GM23338 (cell line): ENCODE results near the gene PLPP4.

Experiments
- CREB1 ChIP-seq: fragments of 250-450 bp; sonication (Bioruptor Pico); IDR thresholded peaks from 2 replicates; pipeline ENCODE4 v1.5.0; 2020; ENCODE audit warnings: low read depth, mild to moderate bottlenecking, moderate library complexity
- EZH2 ChIP-seq: fragments of 200-600 bp; sonication (generic); IDR thresholded peaks from one replicate; pipeline ENCODE4 v1.8.0; 2017; ENCODE audit warnings: antibody characterized with exemption, mild to moderate bottlenecking, low read depth; ENCODE audit not compliant: unreplicated experiment
- EZH2phosphoT487 ChIP-seq: fragments of 200-600 bp; sonication (generic); IDR thresholded peaks from one replicate; pipeline ENCODE4 v1.8.1; 2018; ENCODE audit warnings: antibody characterized with exemption; ENCODE audit not compliant: unreplicated experiment
- JUNB ChIP-seq: IDR thresholded peaks from one replicate; pipeline ENCODE4 v1.6.1; 2016; ENCODE audit warnings: antibody characterized with exemption; ENCODE audit not compliant: unreplicated experiment
- NANOG ChIP-seq: IDR thresholded peaks from 2 replicates; pipeline ENCODE4 v1.6.1; 2016; ENCODE audit warnings: antibody characterized with exemption, borderline replicate concordance
- POLR2AphosphoS5 ChIP-seq: IDR thresholded peaks from 2 replicates; pipeline ENCODE4 v1.6.1; 2016; ENCODE audit warnings: antibody characterized with exemption, low read depth
- ZNF114 ChIP-seq: fragments of 250-450 bp; sonication (Bioruptor Pico); IDR thresholded peaks from 2 replicates; pipeline ENCODE4 v1.5.0; 2020; ENCODE audit warnings: mild to moderate bottlenecking, moderate library complexity
- TF ChIP-seq, protein P1 (sequence below), 2 experiments: fragments of 200-600 bp in 1 of 2; sonication (generic) in 1 of 2; conservative IDR thresholded peaks; 2 replicates each; pipeline versions ENCODE4 v1.5.1 to v1.6.1; 2016 to 2017; ENCODE audit warnings: antibody characterized with exemption in 2 of 2, low read depth in 2 of 2, mild to moderate bottlenecking in 2 of 2, moderate library complexity in 1 of 2
- TF ChIP-seq, protein P2 (sequence below): fragments of 250-450 bp; sonication (Bioruptor Pico); IDR thresholded peaks from 2 replicates; pipeline ENCODE4 v1.5.0; 2020; ENCODE audit warnings: mild to moderate bottlenecking, moderate library complexity
- TF ChIP-seq, protein P3 (sequence below): IDR thresholded peaks from one replicate; pipeline ENCODE4 v1.6.1; 2018; ENCODE audit warnings: antibody characterized with exemption; ENCODE audit not compliant: unreplicated experiment
- TF ChIP-seq, protein P4 (sequence below): IDR thresholded peaks from 2 replicates; pipeline ENCODE4 v1.6.1; 2016; ENCODE audit warnings: antibody characterized with exemption

- TF ChIP-seq, protein P1, sequence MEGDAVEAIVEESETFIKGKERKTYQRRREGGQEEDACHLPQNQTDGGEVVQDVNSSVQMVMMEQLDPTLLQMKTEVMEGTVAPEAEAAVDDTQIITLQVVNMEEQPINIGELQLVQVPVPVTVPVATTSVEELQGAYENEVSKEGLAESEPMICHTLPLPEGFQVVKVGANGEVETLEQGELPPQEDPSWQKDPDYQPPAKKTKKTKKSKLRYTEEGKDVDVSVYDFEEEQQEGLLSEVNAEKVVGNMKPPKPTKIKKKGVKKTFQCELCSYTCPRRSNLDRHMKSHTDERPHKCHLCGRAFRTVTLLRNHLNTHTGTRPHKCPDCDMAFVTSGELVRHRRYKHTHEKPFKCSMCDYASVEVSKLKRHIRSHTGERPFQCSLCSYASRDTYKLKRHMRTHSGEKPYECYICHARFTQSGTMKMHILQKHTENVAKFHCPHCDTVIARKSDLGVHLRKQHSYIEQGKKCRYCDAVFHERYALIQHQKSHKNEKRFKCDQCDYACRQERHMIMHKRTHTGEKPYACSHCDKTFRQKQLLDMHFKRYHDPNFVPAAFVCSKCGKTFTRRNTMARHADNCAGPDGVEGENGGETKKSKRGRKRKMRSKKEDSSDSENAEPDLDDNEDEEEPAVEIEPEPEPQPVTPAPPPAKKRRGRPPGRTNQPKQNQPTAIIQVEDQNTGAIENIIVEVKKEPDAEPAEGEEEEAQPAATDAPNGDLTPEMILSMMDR (conservative IDR thresholded peaks at IDR 0.05; ENCODE audit: low read depth in 2 of 2), result no peak
- no peak for TF ChIP-seq POLR2AphosphoS5
- TF ChIP-seq EZH2phosphoT487, result no peak
- no peak for TF ChIP-seq EZH2
- no peak for TF ChIP-seq JUNB
- TF ChIP-seq, protein P2, sequence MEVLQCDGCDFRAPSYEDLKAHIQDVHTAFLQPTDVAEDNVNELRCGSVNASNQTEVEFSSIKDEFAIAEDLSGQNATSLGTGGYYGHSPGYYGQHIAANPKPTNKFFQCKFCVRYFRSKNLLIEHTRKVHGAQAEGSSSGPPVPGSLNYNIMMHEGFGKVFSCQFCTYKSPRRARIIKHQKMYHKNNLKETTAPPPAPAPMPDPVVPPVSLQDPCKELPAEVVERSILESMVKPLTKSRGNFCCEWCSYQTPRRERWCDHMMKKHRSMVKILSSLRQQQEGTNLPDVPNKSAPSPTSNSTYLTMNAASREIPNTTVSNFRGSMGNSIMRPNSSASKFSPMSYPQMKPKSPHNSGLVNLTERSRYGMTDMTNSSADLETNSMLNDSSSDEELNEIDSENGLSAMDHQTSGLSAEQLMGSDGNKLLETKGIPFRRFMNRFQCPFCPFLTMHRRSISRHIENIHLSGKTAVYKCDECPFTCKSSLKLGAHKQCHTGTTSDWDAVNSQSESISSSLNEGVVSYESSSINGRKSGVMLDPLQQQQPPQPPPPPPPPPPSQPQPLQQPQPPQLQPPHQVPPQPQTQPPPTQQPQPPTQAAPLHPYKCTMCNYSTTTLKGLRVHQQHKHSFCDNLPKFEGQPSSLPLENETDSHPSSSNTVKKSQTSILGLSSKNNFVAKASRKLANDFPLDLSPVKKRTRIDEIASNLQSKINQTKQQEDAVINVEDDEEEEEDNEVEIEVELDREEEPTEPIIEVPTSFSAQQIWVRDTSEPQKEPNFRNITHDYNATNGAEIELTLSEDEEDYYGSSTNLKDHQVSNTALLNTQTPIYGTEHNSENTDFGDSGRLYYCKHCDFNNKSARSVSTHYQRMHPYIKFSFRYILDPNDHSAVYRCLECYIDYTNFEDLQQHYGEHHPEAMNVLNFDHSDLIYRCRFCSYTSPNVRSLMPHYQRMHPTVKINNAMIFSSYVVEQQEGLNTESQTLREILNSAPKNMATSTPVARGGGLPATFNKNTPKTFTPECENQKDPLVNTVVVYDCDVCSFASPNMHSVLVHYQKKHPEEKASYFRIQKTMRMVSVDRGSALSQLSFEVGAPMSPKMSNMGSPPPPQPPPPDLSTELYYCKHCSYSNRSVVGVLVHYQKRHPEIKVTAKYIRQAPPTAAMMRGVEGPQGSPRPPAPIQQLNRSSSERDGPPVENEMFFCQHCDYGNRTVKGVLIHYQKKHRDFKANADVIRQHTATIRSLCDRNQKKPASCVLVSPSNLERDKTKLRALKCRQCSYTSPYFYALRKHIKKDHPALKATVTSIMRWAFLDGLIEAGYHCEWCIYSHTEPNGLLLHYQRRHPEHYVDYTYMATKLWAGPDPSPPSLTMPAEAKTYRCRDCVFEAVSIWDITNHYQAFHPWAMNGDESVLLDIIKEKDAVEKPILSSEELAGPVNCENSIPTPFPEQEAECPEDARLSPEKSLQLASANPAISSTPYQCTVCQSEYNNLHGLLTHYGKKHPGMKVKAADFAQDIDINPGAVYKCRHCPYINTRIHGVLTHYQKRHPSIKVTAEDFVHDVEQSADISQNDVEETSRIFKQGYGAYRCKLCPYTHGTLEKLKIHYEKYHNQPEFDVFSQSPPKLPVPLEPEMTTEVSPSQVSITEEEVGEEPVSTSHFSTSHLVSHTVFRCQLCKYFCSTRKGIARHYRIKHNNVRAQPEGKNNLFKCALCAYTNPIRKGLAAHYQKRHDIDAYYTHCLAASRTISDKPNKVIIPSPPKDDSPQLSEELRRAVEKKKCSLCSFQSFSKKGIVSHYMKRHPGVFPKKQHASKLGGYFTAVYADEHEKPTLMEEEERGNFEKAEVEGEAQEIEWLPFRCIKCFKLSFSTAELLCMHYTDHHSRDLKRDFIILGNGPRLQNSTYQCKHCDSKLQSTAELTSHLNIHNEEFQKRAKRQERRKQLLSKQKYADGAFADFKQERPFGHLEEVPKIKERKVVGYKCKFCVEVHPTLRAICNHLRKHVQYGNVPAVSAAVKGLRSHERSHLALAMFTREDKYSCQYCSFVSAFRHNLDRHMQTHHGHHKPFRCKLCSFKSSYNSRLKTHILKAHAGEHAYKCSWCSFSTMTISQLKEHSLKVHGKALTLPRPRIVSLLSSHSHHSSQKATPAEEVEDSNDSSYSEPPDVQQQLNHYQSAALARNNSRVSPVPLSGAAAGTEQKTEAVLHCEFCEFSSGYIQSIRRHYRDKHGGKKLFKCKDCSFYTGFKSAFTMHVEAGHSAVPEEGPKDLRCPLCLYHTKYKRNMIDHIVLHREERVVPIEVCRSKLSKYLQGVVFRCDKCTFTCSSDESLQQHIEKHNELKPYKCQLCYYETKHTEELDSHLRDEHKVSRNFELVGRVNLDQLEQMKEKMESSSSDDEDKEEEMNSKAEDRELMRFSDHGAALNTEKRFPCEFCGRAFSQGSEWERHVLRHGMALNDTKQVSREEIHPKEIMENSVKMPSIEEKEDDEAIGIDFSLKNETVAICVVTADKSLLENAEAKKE (CRISPR knock-in tag), result no peak
- TF ChIP-seq, protein P3, sequence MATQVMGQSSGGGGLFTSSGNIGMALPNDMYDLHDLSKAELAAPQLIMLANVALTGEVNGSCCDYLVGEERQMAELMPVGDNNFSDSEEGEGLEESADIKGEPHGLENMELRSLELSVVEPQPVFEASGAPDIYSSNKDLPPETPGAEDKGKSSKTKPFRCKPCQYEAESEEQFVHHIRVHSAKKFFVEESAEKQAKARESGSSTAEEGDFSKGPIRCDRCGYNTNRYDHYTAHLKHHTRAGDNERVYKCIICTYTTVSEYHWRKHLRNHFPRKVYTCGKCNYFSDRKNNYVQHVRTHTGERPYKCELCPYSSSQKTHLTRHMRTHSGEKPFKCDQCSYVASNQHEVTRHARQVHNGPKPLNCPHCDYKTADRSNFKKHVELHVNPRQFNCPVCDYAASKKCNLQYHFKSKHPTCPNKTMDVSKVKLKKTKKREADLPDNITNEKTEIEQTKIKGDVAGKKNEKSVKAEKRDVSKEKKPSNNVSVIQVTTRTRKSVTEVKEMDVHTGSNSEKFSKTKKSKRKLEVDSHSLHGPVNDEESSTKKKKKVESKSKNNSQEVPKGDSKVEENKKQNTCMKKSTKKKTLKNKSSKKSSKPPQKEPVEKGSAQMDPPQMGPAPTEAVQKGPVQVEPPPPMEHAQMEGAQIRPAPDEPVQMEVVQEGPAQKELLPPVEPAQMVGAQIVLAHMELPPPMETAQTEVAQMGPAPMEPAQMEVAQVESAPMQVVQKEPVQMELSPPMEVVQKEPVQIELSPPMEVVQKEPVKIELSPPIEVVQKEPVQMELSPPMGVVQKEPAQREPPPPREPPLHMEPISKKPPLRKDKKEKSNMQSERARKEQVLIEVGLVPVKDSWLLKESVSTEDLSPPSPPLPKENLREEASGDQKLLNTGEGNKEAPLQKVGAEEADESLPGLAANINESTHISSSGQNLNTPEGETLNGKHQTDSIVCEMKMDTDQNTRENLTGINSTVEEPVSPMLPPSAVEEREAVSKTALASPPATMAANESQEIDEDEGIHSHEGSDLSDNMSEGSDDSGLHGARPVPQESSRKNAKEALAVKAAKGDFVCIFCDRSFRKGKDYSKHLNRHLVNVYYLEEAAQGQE, result no peak
- TF ChIP-seq CREB1 (CRISPR knock-in tag), result no peak
- no peak for TF ChIP-seq ZNF114 (CRISPR knock-in tag)
- no peak for TF ChIP-seq NANOG
- TF ChIP-seq, protein P4, sequence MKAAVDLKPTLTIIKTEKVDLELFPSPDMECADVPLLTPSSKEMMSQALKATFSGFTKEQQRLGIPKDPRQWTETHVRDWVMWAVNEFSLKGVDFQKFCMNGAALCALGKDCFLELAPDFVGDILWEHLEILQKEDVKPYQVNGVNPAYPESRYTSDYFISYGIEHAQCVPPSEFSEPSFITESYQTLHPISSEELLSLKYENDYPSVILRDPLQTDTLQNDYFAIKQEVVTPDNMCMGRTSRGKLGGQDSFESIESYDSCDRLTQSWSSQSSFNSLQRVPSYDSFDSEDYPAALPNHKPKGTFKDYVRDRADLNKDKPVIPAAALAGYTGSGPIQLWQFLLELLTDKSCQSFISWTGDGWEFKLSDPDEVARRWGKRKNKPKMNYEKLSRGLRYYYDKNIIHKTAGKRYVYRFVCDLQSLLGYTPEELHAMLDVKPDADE, result no peak
Observed at GRCh38 chr10:120587061-120587460, 130.0 kb downstream of the PLPP4 start.
